Measurements from ENCODE around the gene MMP28. TPM values are rescaled to one million over a fixed set of nuclear protein-coding genes. Genes with fewer than 3 reads are reported as not detected.

MMP28 gene
- total RNA-seq, 1 donor: 33.4 TPM

DNA sequence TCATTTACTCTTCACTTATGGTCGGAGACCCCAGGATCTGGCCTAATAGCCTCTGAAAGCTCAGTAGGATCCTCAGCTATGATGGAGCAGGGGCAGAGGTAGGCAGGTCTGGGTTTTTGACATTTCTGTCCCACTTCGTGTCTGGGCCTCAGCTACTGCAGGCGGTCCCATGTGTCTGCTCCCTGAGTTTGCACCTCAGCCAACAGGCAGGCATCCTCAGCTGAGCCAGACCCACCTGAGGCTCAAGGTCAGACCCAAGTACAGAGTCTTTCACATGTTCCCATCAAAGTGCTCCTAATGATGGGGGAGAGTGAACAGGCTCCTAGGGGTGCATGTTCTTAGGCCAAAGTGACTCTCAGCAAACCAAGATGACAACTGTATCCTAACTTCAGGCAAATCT lies 66.9 kb downstream of the MMP28 start:
- DNase-seq (ENCODE audit: low read depth in 2 of 3, low spot score in 2 of 3): no peak

DNA sequence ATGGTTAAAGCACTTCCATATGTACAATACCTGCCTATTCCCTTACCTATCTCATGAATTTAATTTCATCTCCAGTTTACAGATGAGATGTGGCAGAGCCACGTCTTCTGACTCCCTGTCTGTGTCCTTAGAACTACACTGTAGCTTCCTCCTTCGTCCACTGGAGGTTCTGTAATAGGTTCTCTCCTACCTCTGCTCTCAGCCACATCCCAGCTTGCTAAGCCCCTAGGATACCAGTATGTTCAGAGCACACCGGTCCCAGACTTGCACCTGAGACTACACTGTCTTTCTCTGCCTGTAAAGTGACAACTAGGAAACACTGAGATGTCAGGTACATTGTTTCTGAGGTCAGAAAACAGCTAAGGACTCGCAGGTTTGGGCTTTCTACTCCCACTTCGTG lies 67.8 kb downstream of the MMP28 start:
- DNase-seq (ENCODE audit: low read depth in 2 of 3, low spot score in 2 of 3): no peak

- no peak for DNase-seq (ENCODE audit: low read depth in 2 of 3, low spot score in 2 of 3)
Measured at GRCh38 chr17:35726953-35727460, 68.4 kb downstream of the MMP28 start.

DNA sequence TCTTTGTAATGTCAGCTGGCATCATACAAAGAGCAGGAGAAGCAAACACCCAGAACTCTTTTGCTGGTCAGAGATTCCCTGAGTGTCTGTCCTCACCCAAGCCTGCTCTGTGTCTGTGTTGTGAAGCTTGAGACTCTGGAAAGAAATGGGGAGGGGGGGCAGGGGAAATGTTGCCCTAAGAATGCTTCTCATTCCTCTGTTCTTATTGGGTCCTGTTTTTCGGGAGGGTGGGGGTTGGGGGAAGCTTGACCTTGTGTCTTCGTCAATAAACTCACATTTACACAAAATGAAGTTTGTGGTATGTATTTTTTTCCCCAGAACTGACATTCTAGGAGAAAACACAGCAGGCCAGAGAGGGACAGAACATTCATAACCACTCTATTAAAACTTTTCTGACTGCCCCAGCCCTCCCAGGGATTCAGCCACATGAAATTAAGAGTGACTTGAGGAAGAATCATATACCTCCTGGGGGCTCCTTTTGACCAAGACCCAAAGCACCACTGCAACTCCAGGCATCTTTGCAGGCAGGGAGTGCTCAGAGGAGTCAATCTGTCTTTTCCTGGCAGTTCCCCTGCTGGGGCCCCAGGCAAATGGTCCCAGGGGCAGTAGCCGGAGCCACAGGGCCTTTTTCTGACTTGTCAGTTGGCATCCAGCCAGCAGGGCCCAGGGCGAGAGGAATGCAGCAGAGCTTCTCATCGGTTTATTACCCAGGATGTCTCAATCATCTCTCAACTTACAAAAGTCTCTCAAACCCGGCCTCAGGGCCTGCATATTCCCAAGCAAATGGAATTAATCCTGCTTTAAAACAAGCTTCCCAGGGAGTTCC lies 69.1 kb downstream of the MMP28 start:
- DNase-seq (ENCODE audit: low read depth in 2 of 3, low spot score in 2 of 3): no peak

DNA sequence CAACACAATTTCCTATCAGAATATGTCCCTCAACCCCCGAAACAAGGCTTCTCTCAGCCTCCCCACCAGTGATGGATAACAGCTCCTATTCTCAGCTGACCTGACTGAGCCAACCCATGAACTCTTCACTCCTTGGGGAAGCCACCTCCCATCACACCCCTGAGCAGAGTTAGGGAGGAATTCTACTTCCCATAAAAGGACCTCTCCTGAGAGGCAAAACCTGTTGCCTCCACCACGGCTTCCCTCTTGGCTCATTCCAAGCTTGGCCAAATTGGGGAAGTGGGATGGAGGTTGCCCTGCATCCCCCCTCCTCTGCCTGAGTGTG lies 69.7 kb downstream of the MMP28 start:
- DNase-seq (ENCODE audit: low read depth in 2 of 3, low spot score in 2 of 3): no peak

GRCh38 chr17:35725058-35725457 lies 70.4 kb downstream of the MMP28 start:
- no peak for DNase-seq (ENCODE audit: low read depth in 2 of 3, low spot score in 2 of 3)

DNA sequence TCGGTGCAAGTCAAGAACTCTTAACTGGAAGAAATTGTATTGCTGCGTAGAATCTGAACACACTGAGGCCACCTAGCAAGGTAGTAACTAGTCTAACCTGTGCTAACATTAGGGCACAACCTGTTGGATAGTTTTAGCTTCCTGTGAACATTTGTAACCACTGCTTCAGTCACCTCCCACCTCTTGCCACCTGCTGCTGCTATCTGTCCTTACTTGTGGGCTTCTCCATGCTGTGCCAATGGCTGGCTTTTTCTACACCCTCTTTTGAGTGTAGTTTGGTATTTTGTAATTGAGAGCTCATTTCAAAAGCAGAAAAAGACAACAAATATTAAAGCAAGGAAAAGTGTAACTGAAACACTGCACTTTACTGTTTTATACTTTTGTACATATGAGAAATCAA lies 71.7 kb downstream of the MMP28 start:
- DNase-seq (ENCODE audit: low read depth in 2 of 3, low spot score in 2 of 3): no peak

DNA sequence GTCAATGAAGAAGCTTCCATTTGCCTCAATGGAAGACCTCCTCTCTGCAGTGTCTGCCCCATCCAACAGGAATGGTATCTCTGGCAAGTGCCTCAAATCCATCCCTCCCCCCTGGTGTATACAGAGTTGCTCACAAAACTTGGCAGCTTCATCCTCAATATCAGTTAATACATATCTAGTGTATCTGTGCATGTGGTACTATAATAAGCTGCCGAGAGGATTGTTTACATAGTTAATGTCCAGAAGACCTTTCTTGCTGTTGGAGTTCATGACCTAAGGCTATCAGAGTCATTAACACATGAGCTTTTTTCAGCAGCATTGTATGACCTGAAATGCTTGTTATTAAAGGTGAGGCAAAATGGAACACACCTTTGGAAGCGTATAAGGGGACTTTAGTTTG lies 78.0 kb downstream of the MMP28 start:
- DNase-seq (ENCODE audit: low read depth in 2 of 3, low spot score in 2 of 3): no peak

- no peak for DNase-seq (ENCODE audit: low read depth in 2 of 3, low spot score in 2 of 3)
Measured at GRCh38 chr17:35716897-35717465, 78.5 kb downstream of the MMP28 start.

DNA sequence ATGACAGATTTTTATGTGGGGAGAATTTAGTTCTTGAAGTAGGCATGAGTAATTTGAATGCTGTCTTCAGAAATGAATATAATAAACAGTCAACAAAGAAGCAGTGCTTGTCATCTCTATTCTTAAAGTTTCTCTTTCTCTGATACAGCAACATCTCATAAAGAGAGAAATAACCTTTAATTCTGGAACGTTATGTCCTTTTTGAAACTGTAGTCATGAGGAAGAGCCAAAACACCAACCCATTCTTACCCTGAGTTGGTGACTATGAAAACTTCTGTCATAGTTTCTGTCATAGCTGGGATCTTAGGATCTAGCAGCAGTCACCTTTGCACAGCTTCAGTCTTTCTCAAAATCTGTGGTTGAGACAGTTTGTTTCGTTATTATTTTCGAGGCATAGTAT lies 79.3 kb downstream of the MMP28 start:
- no peak for DNase-seq (ENCODE audit: low read depth in 2 of 3, low spot score in 2 of 3)

Other genes starting within 250 kb of the MMP28 start
- gene SLFN14, start 234.8 kb downstream of the MMP28 start, total RNA-seq: 0.27 TPM
- gene PEX12, start 217.1 kb downstream of the MMP28 start, total RNA-seq: 4.8 TPM
- 75.9 TPM for gene AP2B1, start 208.3 kb downstream of the MMP28 start, total RNA-seq
- 2.2 TPM for gene RASL10B, start 64.0 kb downstream of the MMP28 start, total RNA-seq
- 0.54 TPM for gene GAS2L2, start 42.4 kb downstream of the MMP28 start, total RNA-seq
- 0.27 TPM for gene C17orf50, start 34.8 kb downstream of the MMP28 start, total RNA-seq
- gene TAF15, start 13.8 kb upstream of the MMP28 start, total RNA-seq: 61.4 TPM
- not detected for gene HEATR9, start 73.2 kb upstream of the MMP28 start, total RNA-seq
- 1.3 TPM for gene CCL5, start 84.7 kb upstream of the MMP28 start, total RNA-seq
- 0.54 TPM for gene RDM1, start 135.1 kb upstream of the MMP28 start, total RNA-seq
- not detected for gene LYZL6, start 148.1 kb upstream of the MMP28 start, total RNA-seq
- not detected for gene CCL16, start 185.9 kb upstream of the MMP28 start, total RNA-seq
- gene CCL14, start 191.1 kb upstream of the MMP28 start, total RNA-seq: not detected
- not detected for gene CCL15, start 205.9 kb upstream of the MMP28 start, total RNA-seq
- 0.81 TPM for gene CCL23, start 222.3 kb upstream of the MMP28 start, total RNA-seq